GM21515 (cell line): Measurements from ENCODE around the gene MOAP1.
"Not testable (repeated sequence)": the region's sequence is repeated elsewhere in the genome, so short reads cannot be mapped to it uniquely, and the experiment has no call there.

Experiments used
- ATAC-seq: cut with Tn5 transposase; IDR thresholded peaks from one replicate; pipeline ENCODE4 v1.9.1; 2021; ENCODE audit not compliant: unreplicated experiment

Gene MOAP1

GRCh38 chr14:93150227-93151208 lies 34.2 kb downstream of the MOAP1 start:
- ATAC-seq = no peak

DNA sequence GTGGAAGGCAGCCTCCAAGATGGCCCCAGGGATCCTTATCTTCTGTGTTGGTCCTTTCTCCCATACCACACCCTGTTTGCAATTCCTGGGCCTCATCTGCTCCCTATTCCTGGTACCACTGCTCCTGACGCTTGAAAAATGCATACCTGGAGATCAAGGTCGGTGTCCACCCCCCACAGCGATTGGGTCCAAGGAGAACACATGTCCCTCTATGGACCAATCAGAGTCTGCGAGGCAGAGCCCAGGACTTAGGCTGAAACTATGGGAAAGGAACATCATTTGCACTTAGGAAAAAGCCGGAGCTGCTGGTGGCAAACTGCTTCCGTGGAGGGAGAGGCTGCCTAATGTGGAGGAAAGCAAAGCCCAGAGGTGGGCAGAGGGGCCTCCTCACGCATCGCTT lies 35.7 kb downstream of the MOAP1 start:
- ATAC-seq = no peak

DNA sequence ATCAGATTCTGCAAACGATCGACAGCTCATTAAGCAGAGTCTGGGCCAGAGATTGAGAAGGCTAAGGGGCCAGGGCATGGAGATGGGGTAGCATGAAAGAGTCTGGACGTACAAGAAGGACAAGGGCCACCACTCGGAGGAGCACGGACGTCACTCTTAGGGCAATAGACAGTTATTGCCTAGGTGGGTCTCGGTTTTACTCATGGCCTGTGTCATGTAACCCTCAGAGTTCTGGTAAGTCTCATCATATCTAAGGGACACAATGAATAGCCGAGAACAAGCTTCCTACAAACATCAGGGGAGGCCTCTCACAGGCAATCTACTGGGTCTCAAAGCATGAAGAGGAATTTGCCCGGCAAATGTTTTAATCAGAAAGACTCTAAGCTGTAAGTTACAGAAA lies 38.6 kb downstream of the MOAP1 start:
- ATAC-seq = no peak

DNA sequence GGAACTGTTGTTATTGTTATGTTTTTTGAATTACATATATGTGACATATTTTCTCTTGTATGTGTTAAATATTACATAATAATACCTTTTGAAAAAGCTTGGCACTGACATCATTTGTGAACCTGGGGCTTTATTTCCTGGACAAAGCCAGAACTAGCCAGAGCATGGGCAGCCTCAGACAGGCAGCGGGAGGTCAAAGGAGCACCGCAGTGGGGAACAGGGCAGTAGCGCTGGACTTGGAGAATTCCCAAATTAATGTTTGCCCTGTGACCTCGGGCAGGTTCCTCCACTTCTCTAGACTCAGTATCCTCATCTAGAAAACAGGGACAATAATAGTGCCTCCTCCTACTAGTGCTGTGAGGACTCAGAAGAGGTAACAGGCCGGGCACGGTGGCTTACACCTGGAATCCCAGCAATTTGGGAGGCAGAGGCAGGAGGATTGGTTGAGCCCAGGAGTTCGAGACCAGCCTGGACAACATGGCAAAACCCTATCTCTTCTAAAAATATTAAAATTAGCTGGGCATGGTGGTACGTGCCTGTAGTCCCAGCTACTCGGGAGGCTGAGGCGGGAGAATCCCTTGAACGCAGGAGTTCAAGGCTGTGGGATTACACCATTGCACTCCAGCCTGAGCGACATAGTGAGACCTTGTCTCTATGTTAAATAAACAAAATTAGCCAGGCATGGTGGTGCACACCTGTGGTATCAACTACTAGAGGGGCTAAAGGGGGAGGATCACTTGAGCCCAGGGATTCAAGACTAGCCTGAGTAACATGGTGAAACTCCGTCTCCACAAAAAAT lies 41.6 kb downstream of the MOAP1 start:
- no peak for ATAC-seq

DNA sequence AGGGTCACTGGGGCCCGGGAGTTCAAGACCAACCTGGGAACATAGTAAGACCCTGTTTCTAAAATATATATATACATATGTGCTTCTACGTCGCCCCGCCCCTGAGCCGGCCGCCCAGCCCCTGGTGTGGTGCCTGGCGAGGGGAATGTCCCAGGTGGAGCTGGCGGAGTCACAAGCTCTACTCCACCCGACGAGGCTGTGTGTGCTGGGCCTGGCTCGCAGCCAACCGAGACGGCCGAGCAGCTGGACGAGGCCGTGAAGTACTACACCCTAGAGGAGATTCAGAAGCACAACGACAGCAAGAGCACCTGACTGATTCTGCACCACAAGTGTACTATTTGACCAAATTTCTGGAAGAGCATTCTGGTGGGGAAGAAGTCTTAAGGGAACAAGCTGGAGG lies 46.8 kb downstream of the MOAP1 start:
- ATAC-seq = no peak

DNA sequence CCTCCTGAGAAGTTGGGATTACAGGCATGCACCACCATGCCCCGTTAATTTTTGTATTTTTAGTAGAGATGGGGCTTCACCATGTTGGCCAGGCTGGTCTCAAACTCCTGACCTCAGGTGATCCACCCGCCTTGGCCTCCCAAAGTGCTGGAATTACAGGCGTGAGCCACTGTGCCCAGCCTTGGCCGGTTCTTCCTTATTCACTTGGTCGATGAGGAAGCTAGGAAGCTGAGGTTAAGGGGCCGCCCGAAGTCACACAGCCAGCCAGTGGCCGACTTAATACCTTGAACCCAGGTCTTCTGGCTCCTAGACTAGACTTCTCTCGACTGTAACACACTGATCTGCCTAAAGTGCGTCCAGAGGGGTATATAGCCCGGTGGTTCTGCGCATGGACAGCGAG lies 48.2 kb downstream of the MOAP1 start:
- ATAC-seq = not testable (repeated sequence)

DNA sequence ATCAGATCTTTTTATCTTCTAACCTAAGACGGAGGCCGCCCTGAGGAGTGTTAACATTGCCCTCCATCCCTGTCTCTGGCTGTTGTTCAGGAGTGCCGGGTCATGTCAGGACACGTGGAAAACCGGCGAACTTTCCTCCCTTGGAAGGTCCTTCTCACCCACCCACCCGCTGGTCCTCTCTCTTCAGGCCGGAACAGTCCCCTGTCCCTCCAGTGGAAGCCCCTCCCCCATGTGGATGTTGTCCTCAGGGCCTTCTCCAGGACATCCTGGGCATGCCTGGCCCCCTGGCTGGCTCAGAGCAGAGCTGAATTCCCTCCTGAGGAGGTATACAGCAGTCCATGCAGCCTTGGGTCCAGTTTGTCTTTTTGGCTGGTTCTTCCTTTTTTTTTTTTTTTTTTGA lies 48.7 kb downstream of the MOAP1 start:
- ATAC-seq = no peak

- ATAC-seq = no peak
Measured at GRCh38 chr14:93135399-93135798, 49.3 kb downstream of the MOAP1 start.

DNA sequence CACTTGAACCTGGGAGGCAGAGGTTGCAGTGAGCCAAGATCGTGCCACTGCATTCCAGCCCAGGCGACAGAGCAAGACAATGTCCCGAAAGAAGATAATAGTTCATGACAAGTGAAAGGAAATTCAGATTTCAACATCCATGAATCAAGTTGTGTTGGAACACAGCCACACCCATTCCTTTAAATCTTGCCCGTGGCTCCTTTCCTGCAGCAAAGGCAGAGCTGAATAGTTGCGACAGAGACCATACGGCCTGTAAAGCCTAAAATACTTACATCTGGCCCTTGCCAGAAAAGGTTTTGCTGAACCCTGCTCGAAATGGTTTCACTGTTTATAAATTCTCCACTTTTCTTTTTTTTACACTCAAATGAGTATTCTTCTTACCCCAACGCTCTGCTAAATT lies 51.2 kb downstream of the MOAP1 start:
- ATAC-seq = no peak

- ATAC-seq = no peak
Measured at GRCh38 chr14:93132472-93133065, 52.1 kb downstream of the MOAP1 start.
